CD4-positive, alpha-beta memory T cell (primary cell): Measurements from ENCODE around the gene TSPYL1. TPM values are rescaled to one million over a fixed set of nuclear protein-coding genes. Genes with fewer than 3 reads are reported as not detected.

Experiments used
- CTCF ChIA-PET: fragments of 350-600 bp; sonication (Branson Sonifier 250); formaldehyde crosslinking; loops from one replicate; lab custom pipeline; 2021; ENCODE audit warnings: inconsistent platforms; ENCODE audit not compliant: partially characterized antibody; lab: Charles Lee
- POLR2A ChIA-PET: fragments of 350-600 bp; sonication (Branson Sonifier 250); formaldehyde crosslinking; loops from one replicate; lab custom pipeline; 2021; ENCODE audit not compliant: partially characterized antibody; lab: Charles Lee
- DNase-seq, 5 donors: peaks; one replicate each; pipeline versions ENCODE4 v3.0.0 to v3.0.0-alpha.2; 2020 to 2022; ENCODE audit warnings: mixed read lengths in 1 of 5
- H3K27ac ChIP-seq: one replicate; pipeline ENCODE4 v1.7.0; 2013; ENCODE audit warnings: low read depth, low read length
- H3K27me3 ChIP-seq: 2 replicates; pipeline ENCODE4 v1.7.0; 2013; ENCODE audit warnings: mild to moderate bottlenecking, low read length, moderate library complexity; ENCODE audit not compliant: insufficient read depth
- H3K36me3 ChIP-seq: 2 replicates; pipeline ENCODE4 v1.7.0; 2013; ENCODE audit warnings: mild to moderate bottlenecking, low read length, moderate library complexity; ENCODE audit not compliant: insufficient read depth
- H3K4me1 ChIP-seq: 2 replicates; pipeline ENCODE4 v1.7.0; 2013; ENCODE audit warnings: mild to moderate bottlenecking, low read length, moderate library complexity; ENCODE audit not compliant: insufficient read depth
- H3K4me3 ChIP-seq, 2 donors: one replicate each; pipeline ENCODE4 v1.7.0; 2013; ENCODE audit warnings: low read length in 2 of 2, mild to moderate bottlenecking in 1 of 2
- H3K9me3 ChIP-seq, 2 donors: one replicate each; pipeline ENCODE4 v1.7.0; 2013; ENCODE audit warnings: low read length in 2 of 2, control low read depth in 1 of 2; ENCODE audit not compliant: control insufficient read depth in 1 of 2
- H3K27ac Mint-ChIP-seq, 7 donors: one replicate each; pipeline ENCODE4 v1.8.0; 2020 to 2021; ENCODE audit warnings: mixed read lengths in 7 of 7, mild to moderate bottlenecking in 6 of 7, inconsistent platforms in 3 of 7, moderate library complexity in 3 of 7
- H3K27me3 Mint-ChIP-seq, 2 donors: one replicate each; pipeline ENCODE4 v1.8.0; 2020 to 2021; ENCODE audit warnings: mixed read lengths in 2 of 2
- H3K36me3 Mint-ChIP-seq, 2 donors: one replicate each; pipeline ENCODE4 v1.8.0; 2020 to 2021; ENCODE audit warnings: mixed read lengths in 2 of 2, inconsistent platforms in 1 of 2, mild to moderate bottlenecking in 1 of 2
- H3K4me1 Mint-ChIP-seq, 4 donors: one replicate each; pipeline ENCODE4 v1.8.0; 2020 to 2021; ENCODE audit warnings: mixed read lengths in 4 of 4, mild to moderate bottlenecking in 1 of 4
- H3K4me3 Mint-ChIP-seq, 8 donors: one replicate each; pipeline ENCODE4 v1.8.0; 2020 to 2021; ENCODE audit warnings: mixed read lengths in 8 of 8, mild to moderate bottlenecking in 7 of 8, moderate library complexity in 6 of 8, inconsistent platforms in 3 of 8
- H3K9me3 Mint-ChIP-seq, 8 donors: one replicate each; pipeline ENCODE4 v1.8.0; 2020 to 2021; ENCODE audit warnings: mixed read lengths in 8 of 8, mild to moderate bottlenecking in 5 of 8, inconsistent platforms in 3 of 8, moderate library complexity in 1 of 8
- intact Hi-C: fragments of 100-400 bp; cut with micrococcal nuclease; formaldehyde crosslinking; loops from one replicate; pipeline ENCODE4 v1.15.1; 2023
- polyA plus RNA-seq, 2 donors: library from polyadenylated mRNA; unstranded; fragments of 300-500 nt; fragmentation: Illumina TruSeq; gene quantifications; one replicate each; pipeline ENCODE4 v1.2.3, GENCODE V29; 2021
- total RNA-seq, 2 experiments: library from RNA; stranded (reverse); gene quantifications; one replicate each; pipeline ENCODE4 v1.2.3, GENCODE V29; 2021

Gene TSPYL1
- total and polyA plus RNA-seq, 4 experiments from 2014 or later, result 41.8 to 109 (median 84.4) TPM

- Mint-ChIP-seq H3K27ac (peak overlapping the region; percentile 99 to 100 (median 100)), H3K4me3 (peak overlapping the region; percentile 96 to 100 (median 99)), H3K27me3 (no peaks in the 10 kb centered on the region), H3K4me1 (peaks cover 40 to 80% (median 53%) of the 10 kb centered on the region in 4 donors), H3K36me3 (peaks cover 39 to 49% of the 10 kb centered on the region in 2 donors), H3K9me3 (peaks cover 0 to 3% (median 0%) of the 10 kb centered on the region in 8 donors)
- peak overlapping the region; percentile 97 for H3K27ac ChIP-seq
- POLR2A ChIA-PET, result interaction anchor here (0.7 to 4.8 kb wide), 16 partner anchors 9 to 1324 kb away, joined by 3 to 114 read pairs (median 8); partner anchors contain the start of genes DSE, GOPC, KPNA5 and NT5DC1
- H3K36me3 ChIP-seq, result peaks cover 6% of the 10 kb centered on the region
- peak overlapping the region; percentile 95 to 97 for H3K4me3 ChIP-seq
- no peaks in the 10 kb centered on the region for H3K27me3 ChIP-seq
- CTCF ChIA-PET, result interaction anchor here (0.8 to 5.3 kb wide), 9 partner anchors 8 to 292 kb away, joined by 3 to 40 read pairs (median 3); partner anchors contain the start of gene TSPYL4
- intact Hi-C loops, result loop anchor here (1.0 to 2.0 kb wide), 5 partner anchors 25 to 402 kb away; partner anchors contain the start of genes DSE, KPNA5, NT5DC1 and RWDD1
- DNase-seq, result peak in 1 of 5 donors; percentile 31
- H3K9me3 ChIP-seq, result no peaks in the 10 kb centered on the region
- peaks cover 56% of the 10 kb centered on the region for H3K4me1 ChIP-seq
These were observed 887 bp downstream of the TSPYL1 start for GRCh38 chr6:116278854-116279231.

GRCh38 chr6:116278481-116278829 is 1.3 kb downstream of the TSPYL1 start:
- ChIA-PET CTCF (interaction anchor here (0.8 to 5.3 kb wide), 4 partner anchors 9 to 256 kb away, joined by 3 to 40 read pairs (median 7); no protein-coding TSS in a partner anchor), POLR2A (interaction anchor here (0.9 to 4.8 kb wide), 11 partner anchors 9 to 403 kb away, joined by 3 to 114 read pairs (median 20); partner anchors contain the start of genes DSE, KPNA5, NT5DC1 and RWDD1)
- Mint-ChIP-seq H3K4me3 (peak overlapping the region; percentile 96 to 100 (median 99)), H3K9me3 (peaks cover 0 to 3% (median 0%) of the 10 kb centered on the region in 8 donors), H3K27me3 (no peaks in the 10 kb centered on the region), H3K4me1 (peaks cover 41 to 82% (median 55%) of the 10 kb centered on the region in 4 donors), H3K27ac (peak overlapping the region; percentile 99 to 100 (median 100)), H3K36me3 (peaks cover 39 to 51% of the 10 kb centered on the region in 2 donors)
- peak in 1 of 5 donors; percentile 39 for DNase-seq
- Histone ChIP-seq H3K27ac (peak overlapping the region; percentile 97), H3K27me3 (no peaks in the 10 kb centered on the region), H3K4me1 (peaks cover 56% of the 10 kb centered on the region), H3K36me3 (peaks cover 6% of the 10 kb centered on the region), H3K9me3 (no peaks in the 10 kb centered on the region), H3K4me3 (peak overlapping the region; percentile 95 to 97)
- intact Hi-C loops, result loop anchor here (2.0 kb wide), 1 partner anchor 92 kb away; the partner anchor contains the start of gene DSE

GRCh38 chr6:116277124-116277523 is 2.6 kb downstream of the TSPYL1 start:
- no peaks in the 10 kb centered on the region for H3K27me3 Mint-ChIP-seq
- peak overlapping the region; percentile 96 to 100 (median 99) for H3K4me3 Mint-ChIP-seq
- H3K27ac ChIP-seq, result peak overlapping the region; percentile 97
- ChIA-PET CTCF (interaction anchor here (0.7 to 5.3 kb wide), 4 partner anchors 8 to 283 kb away, joined by 3 to 40 read pairs (median 6); no protein-coding TSS in a partner anchor), POLR2A (interaction anchor here (1.2 to 4.8 kb wide), 4 partner anchors 7 to 294 kb away, joined by 3 to 114 read pairs (median 72); partner anchors contain the start of genes NT5DC1, RWDD1 and TSPYL4)
- H3K9me3 Mint-ChIP-seq, result peaks cover 0 to 3% (median 0%) of the 10 kb centered on the region in 8 donors
- H3K4me1 ChIP-seq, result peaks cover 69% of the 10 kb centered on the region
- H3K36me3 Mint-ChIP-seq, result peaks cover 43 to 63% of the 10 kb centered on the region in 2 donors
- no peak for DNase-seq
- intact Hi-C loops, result no loop called here
- peaks cover 6% of the 10 kb centered on the region for H3K36me3 ChIP-seq
- H3K9me3 ChIP-seq, result no peaks in the 10 kb centered on the region
- peak overlapping the region; percentile 86 to 100 (median 99) for H3K27ac Mint-ChIP-seq
- H3K27me3 ChIP-seq, result no peaks in the 10 kb centered on the region
- H3K4me3 ChIP-seq, result peak overlapping the region; percentile 75 to 97
- H3K4me1 Mint-ChIP-seq, result peaks cover 45 to 90% (median 65%) of the 10 kb centered on the region in 4 donors

- Mint-ChIP-seq H3K4me1 (peaks cover 27 to 52% (median 35%) of the 10 kb centered on the region in 4 donors), H3K27ac (peak overlapping the region in 6 of 7 donors; percentile 7 to 52 (median 47)), H3K36me3 (peaks cover 22 to 48% of the 10 kb centered on the region in 2 donors), H3K4me3 (no peak overlapping the region), H3K9me3 (no peaks in the 10 kb centered on the region), H3K27me3 (no peaks in the 10 kb centered on the region)
- Histone ChIP-seq H3K4me1 (peaks cover 48% of the 10 kb centered on the region), H3K9me3 (no peaks in the 10 kb centered on the region), H3K27me3 (no peaks in the 10 kb centered on the region), H3K27ac (no peak overlapping the region), H3K36me3 (peaks cover 8% of the 10 kb centered on the region), H3K4me3 (no peak overlapping the region)
- DNase-seq, result no peak
- ChIA-PET POLR2A (interaction anchor here (0.8 to 3.9 kb wide), 2 partner anchors 8 to 17 kb away, joined by 3 to 66 read pairs; partner anchors contain the start of genes TSPYL1 and TSPYL4), CTCF (interaction anchor here (0.6 to 5.6 kb wide), 6 partner anchors 8 to 299 kb away, joined by 3 to 48 read pairs (median 4); partner anchors contain the start of genes RWDD1, TSPYL1 and TSPYL4)
- intact Hi-C loops, result no loop called here
These were observed 8.5 kb downstream of the TSPYL1 start for GRCh38 chr6:116271149-116271708.

- peaks cover 25 to 39% of the 10 kb centered on the region in 2 donors for H3K36me3 Mint-ChIP-seq
These were observed 11.0 kb downstream of the TSPYL1 start for GRCh38 chr6:116268589-116269293.

GRCh38 chr6:116267836-116268588 is 11.7 kb downstream of the TSPYL1 start:
- H3K27me3 ChIP-seq, result no peaks in the 10 kb centered on the region
- H3K9me3 Mint-ChIP-seq, result peaks cover 0 to 14% (median 11%) of the 10 kb centered on the region in 8 donors
- H3K27me3 Mint-ChIP-seq, result no peaks in the 10 kb centered on the region
- CTCF ChIA-PET, result interaction anchor here (0.9 to 5.6 kb wide), 23 partner anchors 11 to 304 kb away, joined by 3 to 49 read pairs (median 4); partner anchors contain the start of genes NT5DC1, RWDD1, TSPYL1 and TSPYL4
- intact Hi-C loops, result loop anchor here (1.0 kb wide), 2 partner anchors 8 to 264 kb away; no protein-coding TSS in a partner anchor
- H3K4me3 Mint-ChIP-seq, result no peak overlapping the region
- peaks cover 12 to 23% (median 19%) of the 10 kb centered on the region in 4 donors for H3K4me1 Mint-ChIP-seq
- no peak overlapping the region for H3K4me3 ChIP-seq
- POLR2A ChIA-PET, result interaction anchor here (0.9 to 3.9 kb wide), 5 partner anchors 11 to 303 kb away, joined by 3 to 66 read pairs (median 4); partner anchors contain the start of genes RWDD1, TSPYL1 and TSPYL4
- H3K27ac ChIP-seq, result no peak overlapping the region
- H3K36me3 ChIP-seq, result peaks cover 8% of the 10 kb centered on the region
- DNase-seq, result no peak
- no peaks in the 10 kb centered on the region for H3K9me3 ChIP-seq
- H3K36me3 Mint-ChIP-seq, result peaks cover 33 to 36% of the 10 kb centered on the region in 2 donors
- peaks cover 20% of the 10 kb centered on the region for H3K4me1 ChIP-seq
- peak overlapping the region in 6 of 7 donors; percentile 4 to 88 (median 79) for H3K27ac Mint-ChIP-seq

More at GRCh38 chr6:116268589-116269293, 11.0 kb downstream of the TSPYL1 start:
- intact Hi-C loops, result loop anchor here (1.0 kb wide), 2 partner anchors 8 to 264 kb away; no protein-coding TSS in a partner anchor
- CTCF ChIA-PET, result interaction anchor here (0.9 to 5.6 kb wide), 23 partner anchors 10 to 303 kb away, joined by 3 to 49 read pairs (median 4); partner anchors contain the start of genes NT5DC1, RWDD1, TSPYL1 and TSPYL4
- Mint-ChIP-seq H3K4me1 (peaks cover 16 to 29% (median 24%) of the 10 kb centered on the region in 4 donors), H3K9me3 (peaks cover 0 to 7% (median 5%) of the 10 kb centered on the region in 8 donors), H3K4me3 (no peak overlapping the region), H3K27ac (peak overlapping the region; percentile 4 to 82 (median 65)), H3K27me3 (no peaks in the 10 kb centered on the region)
- Histone ChIP-seq H3K4me3 (no peak overlapping the region), H3K27me3 (no peaks in the 10 kb centered on the region), H3K36me3 (peaks cover 8% of the 10 kb centered on the region), H3K4me1 (peaks cover 25% of the 10 kb centered on the region), H3K9me3 (no peaks in the 10 kb centered on the region), H3K27ac (no peak overlapping the region)
- peak in 4 of 5 donors; percentile 44 to 50 (median 46) for DNase-seq
- POLR2A ChIA-PET, result interaction anchor here (0.9 to 3.9 kb wide), 3 partner anchors 10 to 302 kb away, joined by 3 to 66 read pairs (median 7); partner anchors contain the start of genes RWDD1, TSPYL1 and TSPYL4
